SK-N-MC (cell line): ENCODE results near the gene IFT81.

ENCODE experiments used
- DNase-seq: peaks from one replicate; pipeline ENCODE4 v3.0.0-alpha.2; 2011; ENCODE audit warnings: low read depth, low spot score
- H3K27ac ChIP-seq: fragments of 200-600 bp; sonication (generic); 2 replicates; pipeline ENCODE4 v1.5.1; 2016; ENCODE audit warnings: mixed run types
- H3K36me3 ChIP-seq: fragments of 200-600 bp; sonication (generic); 2 replicates; pipeline ENCODE4 v1.6.1; 2017; ENCODE audit warnings: antibody characterized with exemption, low read length, mixed read lengths; ENCODE audit not compliant: insufficient read depth
- H3K4me3 ChIP-seq: fragments of 200-600 bp; sonication (generic); 2 replicates; pipeline ENCODE4 v1.5.1; 2016
- H3K9ac ChIP-seq: fragments of 200-600 bp; sonication (generic); 2 replicates; pipeline ENCODE4 v1.8.0; 2017; ENCODE audit warnings: mixed run types, mixed read lengths; ENCODE audit not compliant: insufficient read length
- H3K9me3 ChIP-seq: fragments of 200-600 bp; sonication (generic); 2 replicates; pipeline ENCODE4 v1.6.1; 2017; ENCODE audit warnings: low read depth, mild to moderate bottlenecking, antibody characterized with exemption, low read length, moderate library complexity, mixed read lengths
- EZH2 ChIP-seq: fragments of 200-600 bp; sonication (generic); IDR thresholded peaks from one replicate; pipeline ENCODE4 v1.6.1; 2017; ENCODE audit warnings: antibody characterized with exemption
- FOXP2 ChIP-seq: optimal IDR thresholded peaks from 2 replicates; pipeline ENCODE3; 2011; ENCODE audit warnings: mild to moderate bottlenecking, moderate library complexity; ENCODE audit not compliant: insufficient read depth; ENCODE audit errors: extremely low read length, control extremely low read depth
- POLR2AphosphoS5 ChIP-seq: IDR thresholded peaks from 2 replicates; pipeline ENCODE4 v1.6.1; 2012; ENCODE audit warnings: mild to moderate bottlenecking, low read depth, low read length, borderline replicate concordance

The IFT81 gene

DNA sequence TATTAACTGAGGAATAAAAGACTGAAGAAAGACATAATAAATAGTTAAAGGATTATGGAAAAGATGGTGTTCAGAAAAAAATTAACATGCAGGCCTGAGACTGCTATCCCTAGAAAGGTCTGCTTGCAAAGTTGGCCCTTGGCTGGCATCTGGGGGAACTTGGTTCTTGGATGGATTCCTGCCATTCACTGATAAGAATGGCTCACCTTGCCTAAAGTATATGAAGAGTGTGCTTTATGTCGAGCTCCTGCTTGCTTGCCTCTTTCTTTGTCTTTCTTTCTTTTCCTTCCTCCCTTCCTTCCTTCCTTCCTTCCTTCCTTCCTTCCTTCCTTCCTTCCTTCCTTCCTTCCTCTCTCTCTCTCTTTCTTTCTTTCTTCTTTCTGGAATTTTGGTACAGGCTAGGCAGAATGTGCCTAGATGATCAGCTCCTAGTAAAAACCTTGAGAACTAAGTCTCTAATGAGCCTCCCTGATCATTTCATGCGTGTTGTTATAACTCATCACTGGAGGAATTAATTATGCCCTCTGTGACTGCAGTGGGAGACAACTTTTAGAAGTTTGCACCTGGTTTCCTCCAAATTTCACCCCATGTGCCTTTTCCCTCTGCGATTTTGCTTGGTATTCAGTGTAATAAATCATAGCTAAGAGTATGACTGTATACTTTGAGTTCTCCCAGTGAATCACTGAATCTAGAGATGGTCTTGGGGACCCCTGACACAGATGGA lies 44.7 kb downstream of the IFT81 start:
- no peak overlapping the region for H3K9ac ChIP-seq
- peak; percentile 91 for DNase-seq
- H3K4me3 ChIP-seq = peak overlapping the region; percentile 2; the same call in 1 of the 2 replicates
- H3K9me3 ChIP-seq = no peaks in the 10 kb centered on the region
- peaks cover 16% of the 10 kb centered on the region for H3K36me3 ChIP-seq
- peak; percentile 43; the same call in 1 of the 2 replicates for TF ChIP-seq POLR2AphosphoS5
- no peak for TF ChIP-seq EZH2
- peak overlapping the region; percentile 97 for H3K27ac ChIP-seq

DNA sequence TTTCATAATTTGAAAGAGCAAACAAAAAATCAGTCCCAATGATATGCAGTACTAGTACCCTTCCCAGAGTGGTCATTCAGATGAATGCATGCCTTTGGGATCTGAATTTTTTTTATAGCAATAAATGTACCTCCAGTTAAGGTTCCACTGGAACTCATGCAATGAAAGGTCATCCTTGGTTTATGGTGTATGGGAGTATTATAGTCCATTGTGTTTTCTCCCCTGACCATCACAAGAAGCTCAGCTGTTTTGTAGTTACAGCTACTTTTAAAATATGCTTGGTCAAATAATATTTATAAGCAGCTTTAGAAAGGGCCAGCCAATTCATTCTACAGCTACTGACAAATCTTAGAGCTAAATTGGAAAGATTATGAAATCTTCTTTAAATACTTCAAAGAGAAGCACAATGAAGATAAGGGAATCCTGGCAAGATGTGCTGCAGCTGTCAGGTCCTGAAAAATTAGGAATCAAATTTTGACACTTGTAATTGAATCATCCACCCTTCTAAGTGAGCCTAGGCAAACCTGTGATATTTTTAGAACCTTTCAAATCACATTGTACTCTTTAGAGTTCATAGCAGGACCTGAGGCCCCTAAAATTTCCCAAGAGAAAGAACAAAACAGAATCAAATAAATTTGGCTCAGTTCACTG lies 46.5 kb downstream of the IFT81 start:
- Histone ChIP-seq H3K4me3 (no peak overlapping the region), H3K36me3 (peaks cover 12% of the 10 kb centered on the region), H3K27ac (peak overlapping the region; percentile 84), H3K9ac (peak overlapping the region; percentile 20), H3K9me3 (no peaks in the 10 kb centered on the region)
- DNase-seq = no peak
- TF ChIP-seq POLR2AphosphoS5 (no peak), FOXP2 (no peak), EZH2 (no peak)

DNA sequence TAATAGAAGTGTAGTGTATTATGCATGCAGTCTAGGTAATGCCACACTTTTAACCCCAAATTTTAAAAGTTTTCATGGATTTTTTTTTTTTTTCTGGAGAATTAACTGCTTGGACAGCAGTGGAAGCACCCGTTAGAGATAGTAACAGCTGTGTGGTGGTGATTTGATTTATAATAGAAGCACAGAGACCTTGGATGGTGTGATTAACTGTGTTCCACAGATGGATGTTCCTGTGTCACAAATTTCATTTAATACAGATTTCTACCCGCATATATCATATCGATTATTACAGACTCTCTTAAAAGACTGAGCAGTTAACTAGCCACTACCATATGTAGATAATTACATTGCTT lies 47.0 kb downstream of the IFT81 start:
- no peak for TF ChIP-seq EZH2
- TF ChIP-seq POLR2AphosphoS5 = no peak
- TF ChIP-seq FOXP2 = no peak
- H3K27ac ChIP-seq = peak overlapping the region; percentile 84
- H3K9me3 ChIP-seq = no peaks in the 10 kb centered on the region
- no peak overlapping the region for H3K4me3 ChIP-seq
- DNase-seq = no peak
- H3K9ac ChIP-seq = peak overlapping the region; percentile 20
- H3K36me3 ChIP-seq = peaks cover 8% of the 10 kb centered on the region; the same call in 1 of the 2 replicates

DNA sequence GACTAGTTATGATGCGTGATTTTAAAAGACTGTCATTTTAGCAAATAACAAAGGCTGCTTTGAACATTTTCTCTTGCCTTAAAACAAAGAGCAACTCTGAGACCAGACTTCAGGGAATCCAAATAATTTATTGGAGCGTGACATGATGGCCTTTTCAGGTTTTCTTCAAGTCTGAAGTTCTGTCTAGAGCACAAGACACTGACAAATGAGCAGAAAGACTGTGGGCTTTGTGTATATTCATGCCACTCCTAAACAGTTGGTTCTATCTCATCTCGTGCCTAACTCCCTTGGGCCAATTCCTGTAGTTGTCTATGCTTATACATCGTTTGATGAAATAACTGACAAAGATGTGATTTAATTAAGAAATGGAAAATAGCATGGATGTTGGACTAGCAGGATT lies 47.5 kb downstream of the IFT81 start:
- H3K9me3 ChIP-seq = no peaks in the 10 kb centered on the region
- H3K4me3 ChIP-seq = no peak overlapping the region
- TF ChIP-seq POLR2AphosphoS5 (no peak), FOXP2 (no peak), EZH2 (no peak)
- peak overlapping the region; percentile 84 for H3K27ac ChIP-seq
- H3K36me3 ChIP-seq = peaks cover 8% of the 10 kb centered on the region; the same call in 1 of the 2 replicates
- H3K9ac ChIP-seq = peak overlapping the region; percentile 48
- no peak for DNase-seq

DNA sequence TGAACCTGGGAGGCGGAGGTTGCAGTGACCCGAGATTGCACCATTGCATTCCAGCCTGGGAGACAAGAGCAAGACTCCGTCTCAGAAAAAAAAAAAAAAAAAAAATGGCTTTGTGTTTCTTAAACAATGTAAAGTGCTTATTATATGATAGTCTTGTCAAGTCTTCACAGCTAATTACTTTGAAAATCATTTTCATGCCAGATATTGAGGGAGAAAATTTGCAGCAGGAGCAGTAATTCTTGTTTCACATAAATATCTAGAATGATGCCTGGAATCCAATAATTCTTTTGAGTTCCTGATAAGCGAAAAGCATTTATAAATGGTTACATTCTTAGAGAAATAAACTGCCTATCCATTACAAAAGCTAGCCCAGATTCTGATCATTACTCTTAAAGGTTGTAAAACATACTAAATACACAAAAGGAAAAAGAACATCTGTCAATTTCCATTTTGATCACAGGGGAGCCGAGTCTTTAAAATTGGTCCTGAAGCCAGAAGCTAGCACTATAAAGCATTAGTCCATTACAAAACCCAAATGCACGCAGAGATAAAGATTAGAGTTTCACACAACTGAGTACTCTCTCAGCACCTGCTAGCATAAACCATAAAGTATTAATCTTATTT lies 50.3 kb downstream of the IFT81 start:
- DNase-seq = no peak
- Histone ChIP-seq H3K9ac (no peak overlapping the region), H3K27ac (peak overlapping the region; percentile 63), H3K4me3 (no peak overlapping the region), H3K9me3 (no peaks in the 10 kb centered on the region), H3K36me3 (peaks cover 4% of the 10 kb centered on the region; the same call in 1 of the 2 replicates)
- no peak for TF ChIP-seq EZH2
- no peak for TF ChIP-seq POLR2AphosphoS5
- TF ChIP-seq FOXP2 = no peak

DNA sequence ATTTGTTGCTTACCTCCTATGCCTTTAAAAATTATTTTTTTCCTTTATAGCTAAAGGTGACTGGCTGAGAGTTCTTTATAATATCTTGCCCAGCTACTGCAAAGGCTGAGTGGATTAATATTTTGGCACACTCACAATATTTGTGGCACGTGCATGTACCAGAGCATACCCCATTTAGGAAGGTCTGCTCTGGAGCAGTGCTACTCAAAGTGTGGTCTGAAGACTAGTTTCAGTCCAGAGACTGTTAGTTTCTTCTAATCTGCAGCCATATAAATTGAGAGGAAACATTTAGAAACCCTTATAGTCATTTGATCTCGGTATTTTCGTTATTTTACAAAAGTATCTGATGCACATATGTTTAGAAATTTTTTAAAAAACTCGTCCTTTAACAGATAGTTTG lies 51.0 kb downstream of the IFT81 start:
- TF ChIP-seq EZH2 (no peak), FOXP2 (no peak), POLR2AphosphoS5 (no peak)
- peak overlapping the region; percentile 63 for H3K27ac ChIP-seq
- no peak overlapping the region for H3K4me3 ChIP-seq
- H3K36me3 ChIP-seq = peaks cover 4% of the 10 kb centered on the region; the same call in 1 of the 2 replicates
- no peak overlapping the region for H3K9ac ChIP-seq
- H3K9me3 ChIP-seq = no peaks in the 10 kb centered on the region
- no peak for DNase-seq

DNA sequence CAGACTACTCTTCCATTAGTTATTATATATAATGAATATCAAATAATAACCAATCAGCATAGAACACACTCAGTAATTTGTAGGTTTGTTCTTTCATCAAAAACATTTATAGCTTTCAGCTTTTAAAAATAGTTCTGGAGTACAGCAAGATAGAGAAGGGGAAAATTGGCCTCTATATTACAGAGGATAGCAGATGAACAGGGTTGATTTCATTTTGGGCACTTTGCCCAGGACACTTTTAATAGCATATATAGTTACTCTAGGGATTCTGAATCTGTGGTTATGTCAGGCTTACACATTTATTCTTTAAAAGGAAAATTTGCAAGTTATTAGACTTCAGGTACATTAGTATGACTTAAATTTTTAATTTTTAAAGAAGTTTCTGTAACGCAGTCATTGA lies 52.6 kb downstream of the IFT81 start:
- peak; percentile 83 for DNase-seq
- Histone ChIP-seq H3K9ac (no peak overlapping the region), H3K4me3 (no peak overlapping the region; the same call in 1 of the 2 replicates), H3K9me3 (no peaks in the 10 kb centered on the region), H3K27ac (peak overlapping the region; percentile 78), H3K36me3 (peaks cover 7% of the 10 kb centered on the region)
- TF ChIP-seq EZH2 (no peak), FOXP2 (no peak), POLR2AphosphoS5 (no peak; the same call in 1 of the 2 replicates)

DNA sequence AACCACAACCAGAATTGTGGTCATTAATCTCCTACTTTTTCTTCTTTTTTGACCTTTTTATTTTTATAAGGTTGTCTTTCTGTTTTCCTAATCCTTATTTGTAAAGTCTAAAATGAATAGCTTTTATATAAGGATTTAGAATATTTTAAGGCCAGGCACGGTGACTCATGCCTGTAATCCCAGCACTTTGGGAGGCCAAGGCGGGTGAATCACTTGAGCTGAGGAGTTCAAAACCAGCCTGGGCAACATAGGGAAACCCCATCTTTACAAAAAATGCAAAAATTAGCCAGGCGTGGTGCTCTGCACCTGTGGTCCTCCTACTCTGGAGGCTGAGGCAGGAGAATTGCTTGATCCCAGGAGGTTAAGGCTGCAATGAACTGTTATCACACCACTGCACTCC lies 55.1 kb downstream of the IFT81 start:
- no peak for TF ChIP-seq EZH2
- no peak for TF ChIP-seq POLR2AphosphoS5
- no peak for TF ChIP-seq FOXP2
- Histone ChIP-seq H3K4me3 (no peak overlapping the region), H3K9ac (no peak overlapping the region), H3K9me3 (no peaks in the 10 kb centered on the region), H3K36me3 (peaks cover 26% of the 10 kb centered on the region), H3K27ac (no peak overlapping the region)
- DNase-seq = no peak
